Measurements from ENCODE around the gene PDGFD. TPM values are rescaled to one million over a fixed set of nuclear protein-coding genes. Genes with fewer than 3 reads are reported as not detected.
"Not testable (repeated sequence)": the region's sequence is repeated elsewhere in the genome, so short reads cannot be mapped to it uniquely, and the experiment has no call there.

The PDGFD gene
- total RNA-seq, 1 donor from 2014 or later = 5.0 TPM

DNA sequence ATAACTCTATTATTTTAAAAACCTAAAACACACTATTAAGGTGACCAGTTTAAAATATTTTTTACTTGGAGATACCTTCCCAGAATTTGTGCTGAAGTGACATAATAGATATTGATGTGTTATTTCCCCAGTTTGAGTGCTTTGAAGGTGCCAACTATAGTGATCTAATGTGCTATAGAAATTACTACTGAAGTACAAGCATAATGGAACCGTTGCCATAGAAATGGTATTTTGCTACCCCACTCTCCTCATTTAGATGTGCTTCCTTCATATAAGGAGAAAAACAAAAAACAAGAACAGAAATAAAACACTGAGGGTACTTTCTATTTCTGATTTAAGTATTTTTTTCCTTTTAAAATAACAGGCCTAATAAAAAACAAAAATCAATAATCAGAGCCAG lies 108.4 kb downstream of the PDGFD start:
- no peaks in the 10 kb centered on the region for H3K36me3 ChIP-seq
- no peak for ATAC-seq
- TF ChIP-seq, protein P1, sequence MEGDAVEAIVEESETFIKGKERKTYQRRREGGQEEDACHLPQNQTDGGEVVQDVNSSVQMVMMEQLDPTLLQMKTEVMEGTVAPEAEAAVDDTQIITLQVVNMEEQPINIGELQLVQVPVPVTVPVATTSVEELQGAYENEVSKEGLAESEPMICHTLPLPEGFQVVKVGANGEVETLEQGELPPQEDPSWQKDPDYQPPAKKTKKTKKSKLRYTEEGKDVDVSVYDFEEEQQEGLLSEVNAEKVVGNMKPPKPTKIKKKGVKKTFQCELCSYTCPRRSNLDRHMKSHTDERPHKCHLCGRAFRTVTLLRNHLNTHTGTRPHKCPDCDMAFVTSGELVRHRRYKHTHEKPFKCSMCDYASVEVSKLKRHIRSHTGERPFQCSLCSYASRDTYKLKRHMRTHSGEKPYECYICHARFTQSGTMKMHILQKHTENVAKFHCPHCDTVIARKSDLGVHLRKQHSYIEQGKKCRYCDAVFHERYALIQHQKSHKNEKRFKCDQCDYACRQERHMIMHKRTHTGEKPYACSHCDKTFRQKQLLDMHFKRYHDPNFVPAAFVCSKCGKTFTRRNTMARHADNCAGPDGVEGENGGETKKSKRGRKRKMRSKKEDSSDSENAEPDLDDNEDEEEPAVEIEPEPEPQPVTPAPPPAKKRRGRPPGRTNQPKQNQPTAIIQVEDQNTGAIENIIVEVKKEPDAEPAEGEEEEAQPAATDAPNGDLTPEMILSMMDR (IDR thresholded peaks at IDR 0.05) = no peak
- intact Hi-C loops (cut with DNase I) = no loop called here
- no peaks in the 10 kb centered on the region for H3K9me3 ChIP-seq
- H3K27me3 ChIP-seq = no peaks in the 10 kb centered on the region
- DNase-seq = no peak
- no peaks in the 10 kb centered on the region for H3K4me1 ChIP-seq
- no peak overlapping the region for H3K4me3 ChIP-seq
- no peak overlapping the region for H3K27ac ChIP-seq

DNA sequence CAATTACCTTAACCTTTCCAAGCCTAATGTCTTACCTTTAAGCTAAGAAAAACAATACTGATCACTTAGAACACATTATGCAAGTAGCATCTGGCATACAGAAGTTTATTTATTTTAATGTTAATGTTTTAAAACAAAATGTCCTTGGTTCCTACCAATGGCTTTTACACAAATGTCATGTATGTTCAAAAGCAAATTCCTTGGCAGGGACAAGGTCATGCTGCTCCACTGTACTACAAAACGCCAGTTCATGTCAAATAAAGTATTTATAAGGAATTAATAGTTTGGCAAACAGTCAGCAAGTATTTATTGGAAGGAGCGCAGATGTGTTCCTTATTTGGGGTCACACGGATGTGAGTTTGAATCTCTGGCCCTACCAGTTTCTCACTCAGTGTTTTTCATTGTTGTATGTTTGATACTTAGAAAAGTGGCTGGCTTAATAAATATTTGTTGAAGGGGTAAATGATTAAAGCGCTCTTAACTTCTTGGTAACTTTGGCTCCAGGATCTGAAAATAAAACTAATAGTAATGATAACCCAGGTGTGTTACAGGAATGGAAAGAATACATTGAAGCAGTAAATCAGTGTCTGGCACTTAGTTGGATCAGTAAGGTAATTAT lies 108.9 kb downstream of the PDGFD start:
- DNase-seq (no peak), ATAC-seq (no peak)
- intact Hi-C loops (cut with DNase I) = no loop called here
- Histone ChIP-seq H3K9me3 (no peaks in the 10 kb centered on the region), H3K36me3 (no peaks in the 10 kb centered on the region), H3K4me1 (no peaks in the 10 kb centered on the region), H3K27me3 (no peaks in the 10 kb centered on the region), H3K4me3 (no peak overlapping the region), H3K27ac (no peak overlapping the region)
- TF ChIP-seq, protein P1 (IDR thresholded peaks at IDR 0.05) = no peak

DNA sequence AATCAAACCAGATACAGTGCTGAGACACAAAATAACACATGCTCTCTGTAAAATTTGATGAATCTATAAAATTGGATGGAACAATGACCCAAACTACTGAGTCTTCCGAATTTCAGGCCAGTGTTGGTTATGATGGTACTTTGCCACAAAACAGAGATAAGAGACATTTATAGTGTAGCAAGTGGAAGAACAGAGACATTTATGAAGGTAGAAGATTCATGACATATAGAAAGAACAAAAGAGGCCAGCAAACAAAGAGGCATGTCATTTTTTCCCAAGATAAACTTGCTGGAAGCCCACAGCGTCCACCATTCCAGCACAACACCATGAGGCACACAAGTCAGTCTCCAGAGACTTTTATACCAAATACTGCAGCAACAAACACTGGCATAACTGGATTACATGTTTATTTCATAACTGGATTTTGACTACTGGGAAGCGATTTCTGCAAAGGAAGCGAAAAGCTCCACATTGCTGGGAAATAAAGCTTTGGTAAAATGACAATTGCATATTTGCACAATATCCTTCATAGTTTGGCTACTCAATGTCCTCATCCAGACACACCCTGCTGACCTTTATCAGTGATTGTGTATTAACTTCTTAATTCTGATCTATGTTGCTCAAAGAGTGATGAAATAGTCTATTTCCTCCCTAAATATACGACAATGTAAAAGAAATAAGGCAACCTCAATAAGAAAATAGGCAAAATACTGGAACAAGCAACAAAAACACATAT lies 110.0 kb downstream of the PDGFD start:
- ATAC-seq (no peak), DNase-seq (no peak)
- Histone ChIP-seq H3K4me3 (no peak overlapping the region), H3K27ac (no peak overlapping the region), H3K36me3 (no peaks in the 10 kb centered on the region), H3K4me1 (no peaks in the 10 kb centered on the region), H3K27me3 (no peaks in the 10 kb centered on the region), H3K9me3 (no peaks in the 10 kb centered on the region)
- intact Hi-C loops (cut with DNase I) = no loop called here
- TF ChIP-seq, protein P1 (IDR thresholded peaks at IDR 0.05) = no peak

DNA sequence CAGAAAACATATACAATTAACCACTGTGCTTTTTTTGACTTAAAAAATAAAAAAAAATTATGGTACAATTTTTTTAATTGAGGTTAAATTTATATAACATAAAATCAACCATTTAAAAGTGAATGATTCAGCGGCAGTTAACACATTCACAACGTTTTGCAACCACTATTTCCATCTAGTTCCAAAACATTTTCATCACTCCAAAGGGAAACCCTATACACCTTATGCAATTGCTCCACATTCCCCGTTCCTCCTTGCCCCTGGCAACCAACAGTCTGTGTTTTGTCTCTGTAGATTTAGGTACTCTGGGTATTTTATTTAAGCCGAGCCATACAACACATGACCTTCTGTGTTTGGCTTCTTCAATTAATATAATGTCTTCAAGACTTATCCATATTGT lies 112.2 kb downstream of the PDGFD start:
- H3K4me1 ChIP-seq = no peaks in the 10 kb centered on the region
- no peaks in the 10 kb centered on the region for H3K9me3 ChIP-seq
- no peak for DNase-seq
- intact Hi-C loops (cut with DNase I) = no loop called here
- H3K27me3 ChIP-seq = no peaks in the 10 kb centered on the region
- no peaks in the 10 kb centered on the region for H3K36me3 ChIP-seq
- H3K4me3 ChIP-seq = no peak overlapping the region
- ATAC-seq = no peak
- TF ChIP-seq, protein P1 (IDR thresholded peaks at IDR 0.05) = no peak
- H3K27ac ChIP-seq = no peak overlapping the region

DNA sequence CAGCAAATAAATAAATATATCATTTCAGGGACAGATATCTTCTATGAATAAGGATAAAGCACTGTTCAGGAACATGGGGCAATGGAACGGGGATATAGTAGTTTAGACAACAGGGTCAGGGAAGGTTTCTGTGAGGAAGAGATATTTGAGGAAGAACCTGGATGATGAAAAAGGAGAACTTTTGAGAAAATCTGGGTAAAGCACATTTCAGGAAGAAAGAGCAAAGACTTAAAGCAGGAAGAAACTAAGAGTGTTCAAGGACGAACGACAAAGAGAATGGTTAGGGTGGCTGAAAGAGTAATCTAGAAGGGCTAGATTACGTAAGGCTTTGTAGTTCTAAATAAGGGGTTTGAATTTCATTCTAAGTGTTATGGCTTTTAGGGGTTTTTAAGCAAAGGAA lies 114.8 kb downstream of the PDGFD start:
- intact Hi-C loops (cut with DNase I) = no loop called here
- Histone ChIP-seq H3K36me3 (no peaks in the 10 kb centered on the region), H3K4me3 (no peak overlapping the region), H3K27ac (no peak overlapping the region), H3K9me3 (no peaks in the 10 kb centered on the region), H3K27me3 (no peaks in the 10 kb centered on the region), H3K4me1 (no peaks in the 10 kb centered on the region)
- ATAC-seq (no peak), DNase-seq (no peak)
- TF ChIP-seq, protein P1 (IDR thresholded peaks at IDR 0.05) = no peak

DNA sequence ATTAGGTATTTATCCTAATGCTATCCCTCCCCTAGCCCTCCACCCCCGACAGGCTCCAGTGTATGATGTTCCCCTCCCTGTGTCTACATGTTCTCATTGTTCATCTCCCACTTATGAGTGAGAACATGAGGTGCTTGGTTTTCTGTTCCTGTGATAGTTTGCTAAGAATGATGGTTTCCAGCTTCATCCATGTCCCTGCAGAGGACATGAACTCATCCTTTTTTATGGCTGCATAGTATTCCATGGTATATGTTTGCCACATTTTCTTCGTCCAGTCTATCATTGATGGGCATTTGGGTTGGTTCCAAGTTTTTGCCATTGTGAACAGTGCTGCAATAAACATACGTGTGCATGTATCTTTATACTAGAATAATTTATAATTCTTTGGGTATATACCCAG lies 117.1 kb downstream of the PDGFD start:
- not testable (repeated sequence) for ATAC-seq

More for the DNA sequence above, 117.1 kb downstream of the PDGFD start:
- H3K36me3 ChIP-seq; H3K27ac ChIP-seq; H3K27me3 ChIP-seq; H3K9me3 ChIP-seq; H3K4me1 ChIP-seq; intact Hi-C loops (cut with DNase I); H3K4me3 ChIP-seq; DNase-seq: not testable (repeated sequence)
